Keratinocyte (primary cell): ENCODE measurements around the gene CMIP. TPM values are rescaled to one million over a fixed set of nuclear protein-coding genes. Genes with fewer than 3 reads are reported as not detected.

ENCODE experiments used
- DNase-seq: peaks from one replicate; pipeline ENCODE4 v3.0.0-alpha.2; 2011; ENCODE audit warnings: low read depth, missing footprints, low spot score
- FAIRE-seq: peaks from 2 replicates; lab custom pipeline; 2011; peaks lifted over from hg19 to GRCh38; lab: Jason Lieb, UNC
- H2AFZ ChIP-seq: 2 replicates; pipeline ENCODE4 v1.6.0; 2012; ENCODE audit warnings: low read length, control low read depth, inconsistent platforms; ENCODE audit not compliant: control insufficient read depth
- H3K27ac ChIP-seq: 2 replicates; pipeline ENCODE4 v1.5.1; 2011; ENCODE audit warnings: low read length; ENCODE audit not compliant: control insufficient read depth, insufficient read depth
- H3K27me3 ChIP-seq: 3 replicates; pipeline ENCODE4 v1.6.0; 2011; ENCODE audit warnings: low read length; ENCODE audit not compliant: control insufficient read depth, insufficient read depth; ENCODE audit errors: extremely low read depth
- H3K36me3 ChIP-seq, 2 experiments: 2 replicates in 1 of 2; 3 replicates in 1 of 2; pipeline ENCODE4 v1.5.1; 2011; ENCODE audit warnings: low read length in 2 of 2, mild to moderate bottlenecking in 1 of 2; ENCODE audit not compliant: control insufficient read depth in 2 of 2, insufficient read depth in 2 of 2; ENCODE audit errors: extremely low read depth in 1 of 2
- H3K4me1 ChIP-seq: 3 replicates; pipeline ENCODE4 v1.5.1; 2011; ENCODE audit warnings: low read length; ENCODE audit not compliant: control insufficient read depth, insufficient read depth; ENCODE audit errors: extremely low read depth
- H3K4me2 ChIP-seq: 3 replicates; pipeline ENCODE4 v1.6.0; 2011; ENCODE audit warnings: low read depth, low read length; ENCODE audit not compliant: control insufficient read depth, insufficient read depth; ENCODE audit errors: extremely low read depth
- H3K4me3 ChIP-seq, 3 experiments: fragments of 200-600 bp in 1 of 3; sonication (generic) in 1 of 3; 2 replicates in 2 of 3; 3 replicates in 1 of 3; pipeline ENCODE4 v1.5.1; 2011 to 2016; ENCODE audit warnings: low read length in 3 of 3, mild to moderate bottlenecking in 3 of 3, control low read depth in 2 of 3, inconsistent platforms in 1 of 3, low read depth in 1 of 3, mixed read lengths in 1 of 3, mixed run types in 1 of 3, moderate library complexity in 1 of 3; ENCODE audit not compliant: control insufficient read depth in 2 of 3, insufficient read depth in 2 of 3; ENCODE audit errors: extremely low read depth in 1 of 3
- H3K79me2 ChIP-seq: 2 replicates; pipeline ENCODE4 v1.6.0; 2012; ENCODE audit warnings: low read length; ENCODE audit not compliant: control insufficient read depth, insufficient read depth
- H3K9ac ChIP-seq: 3 replicates; pipeline ENCODE4 v1.6.0; 2011; ENCODE audit warnings: low read length; ENCODE audit not compliant: control insufficient read depth, insufficient read depth; ENCODE audit errors: extremely low read depth
- H3K9me1 ChIP-seq: 3 replicates; pipeline ENCODE4 v1.6.0; 2011; ENCODE audit warnings: low read length; ENCODE audit not compliant: control insufficient read depth, insufficient read depth; ENCODE audit errors: extremely low read depth
- H3K9me3 ChIP-seq: 2 replicates; pipeline ENCODE4 v1.5.1; 2012; ENCODE audit warnings: low read depth, low read length; ENCODE audit not compliant: control insufficient read depth
- H4K20me1 ChIP-seq: 3 replicates; pipeline ENCODE4 v1.6.0; 2011; ENCODE audit warnings: low read length; ENCODE audit not compliant: control insufficient read depth, insufficient read depth; ENCODE audit errors: extremely low read depth
- CTCF ChIP-seq, 3 experiments: IDR thresholded peaks in 1 of 3; conservative IDR thresholded peaks in 1 of 3; optimal IDR thresholded peaks in 1 of 3; 2 replicates in 2 of 3; 3 replicates in 1 of 3; pipeline versions ENCODE3 to v1.5.1; 2011; ENCODE audit warnings: low read length in 3 of 3, mild to moderate bottlenecking in 3 of 3, moderate library complexity in 2 of 3, control low read depth in 1 of 3, inconsistent platforms in 1 of 3; ENCODE audit not compliant: insufficient read depth in 2 of 3; ENCODE audit errors: extremely low read depth in 1 of 3
- EZH2 ChIP-seq: IDR thresholded peaks from one replicate; pipeline ENCODE4 v1.6.1; 2012; ENCODE audit warnings: inconsistent platforms, mild to moderate bottlenecking, low read length, moderate library complexity
- dilution Hi-C: fragments of 300-500 bp; cut with MboI; formaldehyde crosslinking; loops from one replicate; pipeline ENCODE4 v1.7.0; 2020; ENCODE audit warnings: low sequenced_read_pairs; ENCODE audit not compliant: extremely low pct_ligation_motif_present
- polyA plus RNA-seq, 5 experiments: library from polyadenylated mRNA; depleted of rRNA in 3 of 5; stranded (reverse) in 3 of 5; stranded (forward) in 1 of 5; unstranded in 1 of 5; fragments of >200 nt; gene quantifications; 1 replicate in 1 of 5; 2 replicates in 3 of 5; 3 replicates in 1 of 5; pipeline versions ENCODE4 v1.2.1 to v1.2.3, GENCODE V29; 2011 to 2012; ENCODE audit warnings: missing spikeins in 2 of 5, low read depth in 1 of 5, low replicate concordance in 1 of 5

The CMIP gene
- polyA plus RNA-seq, 1 donor (not counting 4 experiments of a cell fraction or from before 2014, with no cell fraction given), result 5.0 TPM

- Histone ChIP-seq H4K20me1 (peaks cover 3% of the 10 kb centered on the region), H3K9me1 (no peaks in the 10 kb centered on the region), H3K4me2 (peak overlapping the region; percentile 53), H3K4me3 (no peak overlapping the region), H3K4me1 (peaks cover 16% of the 10 kb centered on the region), H3K9ac (peak overlapping the region; percentile 38), H2AFZ (no peak overlapping the region), H3K79me2 (peaks cover 97% of the 10 kb centered on the region), H3K27ac (peak overlapping the region; percentile 68), H3K36me3 (peaks cover 3 to 16% of the 10 kb centered on the region in 2 experiments), H3K27me3 (no peaks in the 10 kb centered on the region), H3K9me3 (no peaks in the 10 kb centered on the region)
- FAIRE-seq (no peak), DNase-seq (no peak)
- dilution Hi-C loops, result no loop called here
- TF ChIP-seq EZH2 (no peak), CTCF (optimal IDR thresholded peaks at IDR 0.05 in 1 of 3, IDR thresholded peaks at IDR 0.05 in 1 of 3, conservative IDR thresholded peaks at IDR 0.05 in 1 of 3; ENCODE audit: extremely low read depth in 1 of 3, insufficient read depth in 2 of 3, low read length in 3 of 3) (no peak)
Observed at GRCh38 chr16:81539009-81539758, 94.6 kb downstream of the CMIP start.

GRCh38 chr16:81539759-81540472 lies 95.3 kb downstream of the CMIP start:
- Histone ChIP-seq H3K4me3 (no peak overlapping the region), H3K4me2 (no peak overlapping the region), H3K9me1 (peaks cover under 1% of the 10 kb centered on the region), H3K27me3 (no peaks in the 10 kb centered on the region), H3K9me3 (no peaks in the 10 kb centered on the region), H3K9ac (peak overlapping the region; percentile 38), H3K27ac (peak overlapping the region; percentile 68), H2AFZ (no peak overlapping the region), H3K36me3 (peaks cover 3 to 20% of the 10 kb centered on the region in 2 experiments), H3K4me1 (peaks cover 19% of the 10 kb centered on the region), H4K20me1 (peaks cover 10% of the 10 kb centered on the region), H3K79me2 (peaks cover 97% of the 10 kb centered on the region)
- DNase-seq, result no peak
- dilution Hi-C loops, result no loop called here
- TF ChIP-seq CTCF (optimal IDR thresholded peaks at IDR 0.05 in 1 of 3, IDR thresholded peaks at IDR 0.05 in 1 of 3, conservative IDR thresholded peaks at IDR 0.05 in 1 of 3; ENCODE audit: extremely low read depth in 1 of 3, insufficient read depth in 2 of 3, low read length in 3 of 3) (no peak), EZH2 (no peak)
- FAIRE-seq, result no peak
